AG04449 (cell line): Measurements from ENCODE around the gene GMPR2.
"Not testable (repeated sequence)": the region's sequence is repeated elsewhere in the genome, so short reads cannot be mapped to it uniquely, and the experiment has no call there.

Source experiments
- CTCF ChIA-PET: fragments of 350-600 bp; formaldehyde crosslinking; extraction: SDS; loops from one replicate; lab custom pipeline; 2021; ENCODE audit warnings: antibody characterized with exemption; lab: Yijun Ruan, JAX
- POLR2A ChIA-PET: fragments of 400-600, 350-600 bp; formaldehyde crosslinking; extraction: SDS; loops from one replicate; lab custom pipeline; 2020; ENCODE audit warnings: antibody characterized with exemption, inconsistent platforms; lab: Yijun Ruan, JAX
- DNase-seq: peaks from one replicate; pipeline ENCODE4 v3.0.0-alpha.2; 2010; ENCODE audit warnings: low read depth, low spot score
- H3K4me3 ChIP-seq: 2 replicates; pipeline ENCODE4 v1.5.1; 2011; ENCODE audit warnings: low read depth, mild to moderate bottlenecking, control low read depth, low read length
- CTCF ChIP-seq: IDR thresholded peaks from one replicate; pipeline ENCODE4 v1.5.1; 2011; ENCODE audit warnings: mild to moderate bottlenecking, moderate library complexity, low read length, control low read depth, inconsistent platforms; ENCODE audit not compliant: insufficient read depth; ENCODE audit errors: missing control alignments

Gene GMPR2

GRCh38 chr14:24196071-24197055 lies 36.4 kb upstream of the GMPR2 start:
- H3K4me3 ChIP-seq: peak overlapping the region; percentile 92
- DNase-seq: no peak
- ChIA-PET POLR2A (interaction anchor here (0.8 to 2.4 kb wide), 10 partner anchors 10 to 101 kb away, joined by 3 to 26 read pairs (median 4); partner anchors contain the start of genes CHMP4A, DCAF11, GMPR2 and NEDD8), CTCF (interaction anchor here (1.0 to 3.4 kb wide), 7 partner anchors 10 to 138 kb away, joined by 3 to 21 read pairs (median 6); partner anchors contain the start of genes DHRS1, IRF9, MDP1 and NOP9)
- no peak for TF ChIP-seq CTCF

GRCh38 chr14:24197056-24197450 lies 35.7 kb upstream of the GMPR2 start:
- ChIA-PET CTCF (interaction anchor here (1.9 to 2.2 kb wide), 2 partner anchors 36 to 139 kb away, joined by 7 to 9 read pairs; partner anchors contain the start of gene IRF9), POLR2A (no interaction called here)
- TF ChIP-seq CTCF: no peak
- DNase-seq: no peak
- H3K4me3 ChIP-seq: peak overlapping the region; percentile 3; the same call in 1 of the 2 replicates

DNA sequence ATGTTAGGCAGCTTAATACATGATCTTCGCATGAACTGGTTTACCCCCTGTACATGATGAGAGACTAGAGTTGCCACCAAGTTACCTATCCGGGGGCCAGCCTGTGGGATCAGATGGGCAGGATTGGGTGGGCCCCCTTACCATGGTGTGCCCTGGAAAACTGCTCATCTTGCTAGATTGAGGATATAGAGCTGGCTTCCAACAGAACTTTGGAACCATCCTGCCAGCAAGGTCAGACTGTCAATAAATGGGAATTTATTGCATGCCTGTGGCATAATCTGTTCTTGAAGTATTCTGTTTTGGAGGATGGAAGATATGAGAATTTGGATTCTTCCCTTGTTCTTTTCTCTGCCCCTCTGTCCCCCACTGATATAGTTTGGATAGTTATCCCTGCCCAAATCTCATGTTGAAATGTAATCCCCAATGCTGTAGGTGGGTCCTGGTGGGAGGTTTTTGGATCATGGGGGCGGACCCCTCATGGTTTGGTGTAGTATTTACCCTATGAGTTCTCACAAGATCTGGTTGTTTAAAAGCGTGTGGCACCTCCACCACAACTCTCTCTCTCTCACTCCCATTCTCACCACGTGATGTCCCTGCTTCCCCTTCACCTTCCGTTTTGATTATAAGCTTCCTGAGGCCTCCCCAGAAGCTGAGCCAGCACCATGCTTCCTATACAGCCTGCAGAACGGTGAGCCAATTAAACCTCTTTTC lies 33.8 kb upstream of the GMPR2 start:
- no peak for TF ChIP-seq CTCF
- ChIA-PET CTCF (interaction anchor here (1.1 to 1.6 kb wide), 2 partner anchors 38 to 109 kb away, joined by 4 read pairs; partner anchors contain the start of genes CIDEB and IRF9), POLR2A (no interaction called here)
- no peak overlapping the region for H3K4me3 ChIP-seq
- no peak for DNase-seq

- ChIA-PET CTCF (interaction anchor here (1.4 kb wide), 1 partner anchor 95 kb away, joined by 6 read pairs; no protein-coding TSS in a partner anchor), POLR2A (interaction anchor here (1.4 kb wide), 1 partner anchor 8 kb away, joined by 4 read pairs; the partner anchor contains the start of gene TM9SF1)
- not testable (repeated sequence) for DNase-seq, H3K4me3 ChIP-seq
These were observed 30.2 kb upstream of the GMPR2 start for GRCh38 chr14:24202538-24202937.

DNA sequence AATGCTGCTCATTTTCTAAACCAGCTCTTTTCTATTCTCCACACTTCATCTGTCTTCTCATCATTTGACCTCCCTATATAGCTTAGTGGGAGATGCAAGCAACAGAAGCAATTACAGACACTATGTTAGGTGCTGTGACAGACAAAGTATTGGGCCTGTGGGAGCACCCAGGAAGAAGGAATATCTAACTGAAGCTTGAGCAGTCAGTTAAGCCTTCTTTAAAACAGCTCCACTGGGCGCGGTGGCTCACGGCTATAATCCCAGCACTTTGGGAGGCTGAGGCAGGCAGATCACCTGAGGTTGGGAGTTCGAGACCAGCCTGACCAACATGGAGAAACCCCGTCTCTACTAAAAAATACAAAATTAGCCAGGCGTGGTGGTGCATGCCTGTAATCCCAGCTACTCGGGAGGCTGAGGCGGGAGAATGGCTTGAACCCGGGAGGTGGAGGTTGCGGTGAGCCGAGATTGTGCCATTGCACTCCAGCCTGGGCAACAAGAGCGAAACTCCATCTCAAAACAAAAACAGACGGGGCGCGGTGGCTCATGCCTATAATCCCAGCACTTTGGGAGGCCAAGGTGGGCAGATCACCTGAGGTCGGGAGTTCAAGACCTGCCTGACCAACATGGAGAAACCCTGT lies 29.4 kb upstream of the GMPR2 start:
- not testable (repeated sequence) for DNase-seq, H3K4me3 ChIP-seq
- ChIA-PET CTCF (interaction anchor here (1.4 kb wide), 1 partner anchor 94 kb away, joined by 6 read pairs; no protein-coding TSS in a partner anchor), POLR2A (interaction anchor here (1.4 kb wide), 1 partner anchor 8 kb away, joined by 4 read pairs; the partner anchor contains the start of gene TM9SF1)

GRCh38 chr14:24204163-24205146 lies 28.3 kb upstream of the GMPR2 start:
- no peak overlapping the region for H3K4me3 ChIP-seq
- TF ChIP-seq CTCF: no peak
- DNase-seq: no peak
- ChIA-PET CTCF (no interaction called here), POLR2A (interaction anchor here (0.5 kb wide), 1 partner anchor 96 kb away, joined by 3 read pairs; no protein-coding TSS in a partner anchor)
